ENCODE measurements around the gene STIMATE. TPM values are rescaled to one million over a fixed set of nuclear protein-coding genes. Genes with fewer than 3 reads are reported as not detected.

STIMATE gene
- total and polyA plus RNA-seq, 8 donors = 5.0 to 19.9 (median 13.6) TPM

DNA sequence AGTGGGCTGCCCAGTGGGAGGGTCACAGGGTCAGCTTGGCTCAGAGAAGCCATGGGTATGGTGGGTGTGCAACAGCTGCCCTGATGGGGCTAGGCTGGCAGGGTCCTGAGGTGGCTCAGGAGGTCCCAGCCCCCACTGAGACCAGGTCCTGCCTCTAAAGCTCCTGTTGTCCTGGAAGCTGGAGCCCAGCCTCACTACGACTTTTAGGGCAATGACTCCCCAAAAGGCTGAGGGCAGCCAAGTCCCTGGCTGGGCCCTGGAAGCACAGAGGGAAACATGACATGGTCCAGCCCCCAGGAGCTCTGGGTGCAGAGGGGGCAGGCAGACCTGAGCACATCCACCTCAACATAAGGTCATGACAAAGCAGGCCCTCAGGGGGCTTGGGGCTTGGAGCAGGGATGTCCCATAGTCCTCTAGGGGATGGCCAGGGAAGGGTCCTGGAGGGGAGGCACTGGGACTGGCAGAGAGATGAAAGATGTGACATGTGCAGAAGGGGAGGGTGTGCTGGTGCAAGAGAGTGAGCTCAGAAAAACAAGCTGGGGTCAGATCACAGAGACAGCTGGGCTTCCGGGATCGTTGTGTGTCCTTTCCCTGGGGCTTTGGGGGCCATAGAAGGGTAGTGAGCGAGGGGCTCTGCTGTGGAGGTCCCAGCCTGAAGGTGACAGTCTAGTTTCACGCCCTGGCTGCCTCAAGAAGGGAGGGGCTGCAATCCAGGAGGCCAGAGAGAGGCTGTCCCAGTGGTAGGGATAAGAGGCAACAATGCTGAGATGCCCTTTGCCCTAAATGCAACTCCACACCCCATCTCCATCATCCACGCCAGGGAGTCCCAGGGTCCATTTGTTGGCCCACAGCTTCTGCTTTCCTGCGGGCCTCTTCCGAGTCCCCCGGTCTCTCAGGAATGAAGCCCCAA lies 103.4 kb downstream of the STIMATE start:
- H3K4me3 ChIP-seq = no peak overlapping the region
- H3K9me3 ChIP-seq = no peaks in the 10 kb centered on the region
- intact Hi-C loops (cut with DNase I) = no loop called here
- peaks cover 0 to 3% (median 0%) of the 10 kb centered on the region in 3 donors for H3K4me1 ChIP-seq
- FAIRE-seq (no peak), ATAC-seq (no peak), DNase-seq (peak in 1 of 6 donors; percentile 44)
- WGBS, 2 donors = 81 to 84% methylated on average over 9 of the region's 9 CpGs
- no peaks in the 10 kb centered on the region for H3K27me3 ChIP-seq
- no peak overlapping the region for H3K27ac ChIP-seq
- H3K36me3 ChIP-seq = no peaks in the 10 kb centered on the region
- TF ChIP-seq, protein P1, sequence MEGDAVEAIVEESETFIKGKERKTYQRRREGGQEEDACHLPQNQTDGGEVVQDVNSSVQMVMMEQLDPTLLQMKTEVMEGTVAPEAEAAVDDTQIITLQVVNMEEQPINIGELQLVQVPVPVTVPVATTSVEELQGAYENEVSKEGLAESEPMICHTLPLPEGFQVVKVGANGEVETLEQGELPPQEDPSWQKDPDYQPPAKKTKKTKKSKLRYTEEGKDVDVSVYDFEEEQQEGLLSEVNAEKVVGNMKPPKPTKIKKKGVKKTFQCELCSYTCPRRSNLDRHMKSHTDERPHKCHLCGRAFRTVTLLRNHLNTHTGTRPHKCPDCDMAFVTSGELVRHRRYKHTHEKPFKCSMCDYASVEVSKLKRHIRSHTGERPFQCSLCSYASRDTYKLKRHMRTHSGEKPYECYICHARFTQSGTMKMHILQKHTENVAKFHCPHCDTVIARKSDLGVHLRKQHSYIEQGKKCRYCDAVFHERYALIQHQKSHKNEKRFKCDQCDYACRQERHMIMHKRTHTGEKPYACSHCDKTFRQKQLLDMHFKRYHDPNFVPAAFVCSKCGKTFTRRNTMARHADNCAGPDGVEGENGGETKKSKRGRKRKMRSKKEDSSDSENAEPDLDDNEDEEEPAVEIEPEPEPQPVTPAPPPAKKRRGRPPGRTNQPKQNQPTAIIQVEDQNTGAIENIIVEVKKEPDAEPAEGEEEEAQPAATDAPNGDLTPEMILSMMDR (IDR thresholded peaks at IDR 0.05) = no peak

DNA sequence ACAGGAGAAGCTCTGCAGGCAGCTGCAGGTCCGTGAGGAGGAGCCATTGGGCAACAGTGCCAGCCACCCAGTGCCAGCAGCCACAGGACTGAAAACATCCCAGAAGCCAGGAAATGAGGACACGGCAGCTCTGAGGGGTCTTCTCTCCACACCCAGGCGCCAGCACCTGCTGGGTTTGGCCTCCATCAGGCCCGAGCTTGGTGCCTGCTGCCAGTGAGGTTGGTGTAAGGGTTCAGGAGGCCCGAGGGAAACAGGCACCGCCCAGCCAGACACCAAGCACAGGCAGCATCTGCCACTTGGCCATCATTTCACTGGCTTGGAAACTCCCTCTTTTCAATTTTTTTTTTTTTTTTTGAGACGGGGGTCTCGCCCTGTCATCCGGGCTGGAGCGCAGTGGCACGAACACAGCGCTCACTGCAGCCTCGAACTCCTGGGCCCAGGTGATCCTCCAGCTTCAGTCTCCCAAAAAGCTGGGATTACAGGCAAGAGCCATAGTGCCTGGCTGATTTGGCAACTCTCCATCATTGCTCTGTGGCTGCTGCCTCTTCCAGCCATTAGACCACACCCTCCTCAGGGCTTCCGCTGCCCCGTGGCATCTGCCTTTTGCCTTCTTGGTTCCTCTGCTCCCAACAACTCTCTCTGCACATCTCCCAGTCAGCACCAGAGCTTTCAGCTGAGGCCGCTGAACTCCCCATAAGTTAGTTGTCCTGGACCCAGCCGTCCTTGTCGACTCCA lies 104.2 kb downstream of the STIMATE start:
- Histone ChIP-seq H3K4me3 (no peak overlapping the region), H3K4me1 (peaks cover 0 to 3% (median 0%) of the 10 kb centered on the region in 3 donors), H3K27ac (no peak overlapping the region), H3K9me3 (no peaks in the 10 kb centered on the region), H3K27me3 (no peaks in the 10 kb centered on the region), H3K36me3 (no peaks in the 10 kb centered on the region)
- intact Hi-C loops (cut with DNase I) = no loop called here
- 80 to 83% methylated on average over 18 of the region's 18 CpGs for WGBS, 2 donors
- DNase-seq = peak in 1 of 6 donors; percentile 35
- FAIRE-seq = no peak
- TF ChIP-seq, protein P1 (IDR thresholded peaks at IDR 0.05) = no peak
- no peak for ATAC-seq

DNA sequence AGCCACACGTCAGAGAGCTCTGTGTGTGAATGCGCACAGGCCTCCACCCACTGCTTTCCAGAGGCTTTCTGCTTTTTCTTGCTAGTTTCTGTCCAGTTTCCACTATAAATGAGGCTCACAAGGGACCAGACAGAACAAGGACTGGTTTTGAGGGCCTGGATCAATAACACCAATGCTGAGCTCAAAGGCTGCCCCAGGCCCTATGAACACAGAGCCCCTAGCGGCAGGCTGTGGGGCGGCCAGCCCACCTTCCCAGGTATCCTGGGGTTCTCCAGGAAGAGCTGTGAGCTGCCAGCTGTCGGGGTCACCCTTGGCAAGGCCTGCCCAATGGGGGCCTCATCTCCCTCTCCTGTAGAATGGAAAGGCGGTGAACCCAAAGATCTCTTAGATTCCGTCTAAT lies 104.9 kb downstream of the STIMATE start:
- intact Hi-C loops (cut with DNase I) = no loop called here
- WGBS, 2 donors = 75 to 76% methylated on average over 7 of the region's 7 CpGs
- no peak for ATAC-seq
- Histone ChIP-seq H3K27ac (no peak overlapping the region), H3K4me1 (peaks cover 0 to 3% (median 0%) of the 10 kb centered on the region in 3 donors), H3K9me3 (no peaks in the 10 kb centered on the region), H3K36me3 (no peaks in the 10 kb centered on the region), H3K27me3 (no peaks in the 10 kb centered on the region), H3K4me3 (no peak overlapping the region)
- peak in 1 of 6 donors; percentile 32 for DNase-seq
- TF ChIP-seq, protein P1 (IDR thresholded peaks at IDR 0.05) = no peak
- no peak for FAIRE-seq

DNA sequence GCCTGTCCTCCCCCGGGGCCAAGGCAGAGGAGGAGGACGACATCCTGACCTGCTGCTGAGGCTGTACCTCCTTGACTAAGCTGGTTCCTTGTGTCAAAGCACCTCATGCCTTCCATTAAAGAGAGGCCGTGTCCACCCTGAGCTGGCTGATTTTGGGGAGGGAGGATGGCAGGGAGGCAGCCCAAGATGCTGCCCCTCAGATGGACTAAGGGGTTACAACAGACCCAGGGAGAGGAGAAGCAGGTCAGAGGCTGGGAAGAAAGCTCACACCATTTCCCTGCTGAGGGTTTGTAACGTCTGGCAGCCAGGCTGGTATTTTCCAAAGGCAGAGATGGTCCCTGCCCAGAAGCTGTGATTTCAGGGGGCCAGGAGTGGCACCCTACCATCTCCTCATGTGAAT lies 105.4 kb downstream of the STIMATE start:
- no peak for FAIRE-seq
- 69 to 83% methylated on average over 4 of the region's 4 CpGs for WGBS, 2 donors
- Histone ChIP-seq H3K27me3 (no peaks in the 10 kb centered on the region), H3K9me3 (no peaks in the 10 kb centered on the region), H3K27ac (no peak overlapping the region), H3K4me1 (peaks cover 0 to 3% (median 0%) of the 10 kb centered on the region in 3 donors), H3K36me3 (no peaks in the 10 kb centered on the region), H3K4me3 (no peak overlapping the region)
- intact Hi-C loops (cut with DNase I) = no loop called here
- no peak for ATAC-seq
- TF ChIP-seq, protein P1 (IDR thresholded peaks at IDR 0.05) = no peak
- DNase-seq = peak in 1 of 6 donors; percentile 20
